Spleen (tissue), 7 donors: Measurements from ENCODE around the gene SETDB2.

Experiments
- CTCF ChIP-seq, 11 experiments: fragments of 200-600 bp in 7 of 11; fragments of 450-650 bp in 4 of 11; sonication (generic) in 4 of 11; IDR thresholded peaks in 8 of 11; conservative IDR thresholded peaks in 3 of 11; 1 replicate in 7 of 11; 2 replicates in 4 of 11; pipeline versions ENCODE4 v1.4.0 to v1.8.0; 2016 to 2021; ENCODE audit warnings: antibody characterized with exemption in 11 of 11, inconsistent platforms in 4 of 11, mild to moderate bottlenecking in 1 of 11
- POLR2AphosphoS5 ChIP-seq, 3 donors: sonication (generic); formaldehyde crosslinking; IDR thresholded peaks; one replicate each; pipeline ENCODE4 v1.5.1; 2017; ENCODE audit warnings: antibody characterized with exemption in 3 of 3
- donor health status: DM: no; HTN: no; CAD: no; lungs with moderate emphysema.
- donor health status: DM: no; HTN: no; CAD: no.
- donor health status: DM: no; HTN: no; CAD: no.

GRCh38 chr13:49528161-49528560 is 84.1 kb downstream of the SETDB2 start:
- TF ChIP-seq CTCF (IDR thresholded peaks at IDR 0.05 in 8 of 11, conservative IDR thresholded peaks at IDR 0.05 in 3 of 11) (no peak), POLR2AphosphoS5 (IDR thresholded peaks at IDR 0.05) (no peak)
